Neural cell (in vitro differentiated cells): Measurements from ENCODE around the gene MYBPC3. TPM values are rescaled to one million over a fixed set of nuclear protein-coding genes. Genes with fewer than 3 reads are reported as not detected.
"Not testable (repeated sequence)": the region's sequence is repeated elsewhere in the genome, so short reads cannot be mapped to it uniquely, and the experiment has no call there.

ENCODE experiments used
- H2AFZ ChIP-seq: fragments of 200-600, 300-800 bp; sonication (generic), shearing (Covaris generic); 2 replicates; pipeline ENCODE4 v1.6.0; 2014; ENCODE audit warnings: low read depth, mild to moderate bottlenecking, antibody characterized with exemption, low read length, moderate library complexity
- H3F3A ChIP-seq: fragments of 200-600 bp; shearing (Covaris generic); 2 replicates; pipeline ENCODE4 v1.6.1; 2016; ENCODE audit warnings: mild to moderate bottlenecking, moderate library complexity, mixed read lengths, antibody characterized with exemption, low read length; ENCODE audit not compliant: insufficient read depth, poor library complexity, severe bottlenecking
- H3K27ac ChIP-seq: fragments of 200-600, 300-800 bp; sonication (generic), shearing (Covaris generic); 2 replicates; pipeline ENCODE4 v1.5.1; 2014; ENCODE audit warnings: mild to moderate bottlenecking, low read length, moderate library complexity
- H3K27me3 ChIP-seq: fragments of 300-800, 200-600 bp; sonication (generic), shearing (Covaris generic); 2 replicates; pipeline ENCODE4 v1.6.0; 2014; ENCODE audit warnings: mild to moderate bottlenecking, low read depth, low read length, moderate library complexity; ENCODE audit not compliant: insufficient read depth
- H3K36me3 ChIP-seq: fragments of 300-800, 200-600 bp; sonication (generic), shearing (Covaris generic); 2 replicates; pipeline ENCODE4 v1.5.1; 2014; ENCODE audit warnings: mild to moderate bottlenecking, antibody characterized with exemption, low read length, moderate library complexity; ENCODE audit not compliant: insufficient read depth
- H3K4me2 ChIP-seq: fragments of 300-800, 200-600 bp; sonication (generic), shearing (Covaris generic); 2 replicates; pipeline ENCODE4 v1.6.0; 2014; ENCODE audit warnings: mild to moderate bottlenecking, low read length
- H3K4me3 ChIP-seq: fragments of 300-800, 200-600 bp; sonication (generic), shearing (Covaris generic); 2 replicates; pipeline ENCODE4 v1.5.1; 2014; ENCODE audit warnings: mild to moderate bottlenecking, low read length, moderate library complexity
- H3K79me2 ChIP-seq: fragments of 200-600 bp; shearing (Covaris generic); replicated peaks from 2 replicates; pipeline ENCODE4 v1.6.0; 2014; ENCODE audit warnings: mild to moderate bottlenecking, low read length, moderate library complexity; ENCODE audit not compliant: insufficient read depth
- H3K9ac ChIP-seq: fragments of 300-800, 200-600 bp; sonication (generic), shearing (Covaris generic); 2 replicates; pipeline ENCODE4 v1.6.1; 2016; ENCODE audit warnings: mild to moderate bottlenecking, low read length, mixed read lengths
- H3K9me2 ChIP-seq: fragments of 200-600 bp; shearing (Covaris generic); 2 replicates; pipeline ENCODE4 v1.6.1; 2016; ENCODE audit warnings: mild to moderate bottlenecking, low read length, mixed read lengths; ENCODE audit not compliant: insufficient read depth
- H3K9me3 ChIP-seq: fragments of 200-600, 300-800 bp; sonication (generic), shearing (Covaris generic); 2 replicates; pipeline ENCODE4 v1.6.1; 2016; ENCODE audit warnings: mild to moderate bottlenecking, mixed run types, low read length, moderate library complexity, mixed read lengths
- H4K20me1 ChIP-seq: fragments of 200-600 bp; shearing (Covaris generic); 2 replicates; pipeline ENCODE4 v1.6.1; 2016; ENCODE audit warnings: mild to moderate bottlenecking, mixed run types; ENCODE audit not compliant: insufficient read depth
- EP300 ChIP-seq: fragments of 450-650 bp; conservative IDR thresholded peaks from 2 replicates; pipeline ENCODE4 v1.6.1; 2014; ENCODE audit warnings: antibody characterized with exemption, mild to moderate bottlenecking, moderate library complexity; ENCODE audit not compliant: poor library complexity, severe bottlenecking
- EZH2 ChIP-seq: fragments of 200-600, 300-800 bp; shearing (Covaris generic), sonication (generic); IDR thresholded peaks from 2 replicates; pipeline ENCODE4 v1.6.1; 2014; ENCODE audit warnings: antibody characterized with exemption, low read length, borderline replicate concordance, mild to moderate bottlenecking; ENCODE audit not compliant: insufficient read depth, poor library complexity, severe bottlenecking
- MXI1 ChIP-seq: fragments of 450-650 bp; conservative IDR thresholded peaks from 2 replicates; pipeline ENCODE4 v1.6.1; 2014; ENCODE audit warnings: antibody characterized with exemption, mild to moderate bottlenecking; ENCODE audit not compliant: poor library complexity, severe bottlenecking
- RAD21 ChIP-seq: fragments of 450-650 bp; conservative IDR thresholded peaks from 2 replicates; pipeline ENCODE4 v1.6.1; 2014; ENCODE audit warnings: antibody characterized with exemption, mild to moderate bottlenecking, moderate library complexity
- TAF1 ChIP-seq: IDR thresholded peaks from 2 replicates; pipeline ENCODE4 v1.6.1; 2012; ENCODE audit warnings: low read depth
- polyA plus RNA-seq: library from polyadenylated mRNA; depleted of rRNA; stranded (reverse); fragments of >200 nt; gene quantifications from 2 replicates; pipeline ENCODE4 v1.2.3, GENCODE V29; 2014
- TF ChIP-seq, protein P1 (sequence below): IDR thresholded peaks from 2 replicates; pipeline ENCODE4 v1.6.1; 2012; ENCODE audit warnings: borderline replicate concordance
- TF ChIP-seq, protein P2 (sequence below): fragments of 450-650 bp; IDR thresholded peaks from 2 replicates; pipeline ENCODE4 v1.5.1; 2014; ENCODE audit warnings: antibody characterized with exemption, mild to moderate bottlenecking, moderate library complexity; ENCODE audit not compliant: poor library complexity, severe bottlenecking

Gene MYBPC3
- polyA plus RNA-seq, 1 donor from 2014 or later = not detected

DNA sequence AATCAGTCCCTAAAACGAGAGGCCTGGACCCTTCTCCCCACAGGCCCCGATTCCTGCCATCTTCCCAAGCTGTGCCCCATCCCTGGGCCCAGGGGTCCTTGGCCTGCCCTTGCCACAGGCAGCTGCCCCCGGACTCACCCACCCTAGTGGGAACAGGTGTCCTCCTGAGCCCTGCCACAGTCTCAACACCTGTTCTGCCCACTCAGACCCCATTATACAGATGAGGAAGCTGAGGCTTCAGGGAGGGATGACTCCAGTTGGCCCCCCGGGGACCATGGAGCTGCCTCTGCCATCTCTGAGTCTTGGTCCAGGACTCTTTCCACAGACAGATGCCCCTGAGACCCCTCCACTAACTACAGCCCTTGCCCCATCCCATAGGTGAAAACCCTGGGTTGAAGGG, 15.9 kb downstream of the MYBPC3 start:
- Histone ChIP-seq H4K20me1 (no peaks in the 10 kb centered on the region), H3K4me3 (no peak overlapping the region), H3K27ac (no peak overlapping the region), H3K36me3 (no peaks in the 10 kb centered on the region), H3K9me3 (no peaks in the 10 kb centered on the region), H3K79me2 (no peaks in the 10 kb centered on the region), H3K9me2 (no peaks in the 10 kb centered on the region), H3K27me3 (no peaks in the 10 kb centered on the region), H3F3A (no peaks in the 10 kb centered on the region), H3K9ac (no peak overlapping the region), H3K4me2 (no peak overlapping the region), H2AFZ (no peak overlapping the region)
- TF ChIP-seq TAF1 (no peak), RAD21 (no peak), EZH2 (no peak), EP300 (no peak)
- TF ChIP-seq, protein P1, sequence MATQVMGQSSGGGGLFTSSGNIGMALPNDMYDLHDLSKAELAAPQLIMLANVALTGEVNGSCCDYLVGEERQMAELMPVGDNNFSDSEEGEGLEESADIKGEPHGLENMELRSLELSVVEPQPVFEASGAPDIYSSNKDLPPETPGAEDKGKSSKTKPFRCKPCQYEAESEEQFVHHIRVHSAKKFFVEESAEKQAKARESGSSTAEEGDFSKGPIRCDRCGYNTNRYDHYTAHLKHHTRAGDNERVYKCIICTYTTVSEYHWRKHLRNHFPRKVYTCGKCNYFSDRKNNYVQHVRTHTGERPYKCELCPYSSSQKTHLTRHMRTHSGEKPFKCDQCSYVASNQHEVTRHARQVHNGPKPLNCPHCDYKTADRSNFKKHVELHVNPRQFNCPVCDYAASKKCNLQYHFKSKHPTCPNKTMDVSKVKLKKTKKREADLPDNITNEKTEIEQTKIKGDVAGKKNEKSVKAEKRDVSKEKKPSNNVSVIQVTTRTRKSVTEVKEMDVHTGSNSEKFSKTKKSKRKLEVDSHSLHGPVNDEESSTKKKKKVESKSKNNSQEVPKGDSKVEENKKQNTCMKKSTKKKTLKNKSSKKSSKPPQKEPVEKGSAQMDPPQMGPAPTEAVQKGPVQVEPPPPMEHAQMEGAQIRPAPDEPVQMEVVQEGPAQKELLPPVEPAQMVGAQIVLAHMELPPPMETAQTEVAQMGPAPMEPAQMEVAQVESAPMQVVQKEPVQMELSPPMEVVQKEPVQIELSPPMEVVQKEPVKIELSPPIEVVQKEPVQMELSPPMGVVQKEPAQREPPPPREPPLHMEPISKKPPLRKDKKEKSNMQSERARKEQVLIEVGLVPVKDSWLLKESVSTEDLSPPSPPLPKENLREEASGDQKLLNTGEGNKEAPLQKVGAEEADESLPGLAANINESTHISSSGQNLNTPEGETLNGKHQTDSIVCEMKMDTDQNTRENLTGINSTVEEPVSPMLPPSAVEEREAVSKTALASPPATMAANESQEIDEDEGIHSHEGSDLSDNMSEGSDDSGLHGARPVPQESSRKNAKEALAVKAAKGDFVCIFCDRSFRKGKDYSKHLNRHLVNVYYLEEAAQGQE = no peak

DNA sequence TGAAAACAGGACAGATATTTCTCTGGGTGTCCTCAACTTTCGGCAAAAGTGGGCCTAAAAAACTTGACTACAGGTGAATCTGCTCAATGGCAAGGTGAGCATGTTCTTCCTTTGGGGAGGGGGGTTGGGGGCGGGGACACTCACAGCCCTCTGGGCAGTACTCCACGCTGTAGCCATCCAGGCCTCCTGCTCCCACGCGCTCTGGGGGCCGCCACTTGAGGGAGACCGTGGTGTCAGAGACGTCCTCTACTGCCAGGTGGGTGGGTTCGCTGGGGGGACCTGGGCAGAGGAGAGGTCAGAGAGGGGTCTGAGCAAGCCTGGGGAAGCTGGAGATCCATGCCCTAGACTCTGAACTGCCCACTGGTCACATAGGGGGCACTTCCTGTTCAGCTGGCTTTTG, 16.8 kb downstream of the MYBPC3 start:
- Histone ChIP-seq H2AFZ (no peak overlapping the region), H3K36me3 (no peaks in the 10 kb centered on the region)

DNA sequence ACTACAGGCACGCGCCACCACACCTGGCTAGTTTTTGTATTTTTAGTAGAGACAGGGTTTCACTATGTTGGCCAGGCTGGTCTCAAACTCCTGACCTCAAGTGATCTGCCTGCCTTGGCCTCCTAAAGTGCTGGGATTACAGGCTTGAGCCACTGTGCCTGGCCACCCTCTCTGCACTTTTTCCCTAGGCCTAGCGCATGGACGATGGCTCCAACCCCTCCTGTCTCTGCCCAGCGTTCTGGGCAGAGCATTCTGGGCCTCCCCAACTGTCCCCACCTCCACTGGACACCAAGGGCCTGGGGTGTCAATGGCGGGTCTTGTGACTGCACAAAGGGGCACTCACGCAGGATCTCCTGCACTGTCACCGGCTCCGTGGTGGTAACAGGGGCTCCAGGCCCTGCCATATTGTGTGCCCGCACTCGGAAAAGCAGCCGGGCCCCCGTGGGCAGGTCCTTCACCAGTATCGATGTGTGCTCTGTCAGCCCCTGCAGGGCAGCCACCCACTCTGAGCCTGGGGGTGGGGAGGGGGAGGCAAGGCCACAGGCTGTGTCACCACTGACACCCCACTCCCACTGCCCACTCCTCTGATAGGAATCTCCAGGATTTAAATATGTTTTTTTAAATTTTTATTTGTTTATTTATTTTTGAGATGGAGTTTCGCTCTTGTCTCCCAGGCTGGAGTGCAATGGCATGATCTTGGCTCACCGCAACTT, 17.6 kb downstream of the MYBPC3 start:
- not testable (repeated sequence) for H3K79me2 ChIP-seq, H3K27ac ChIP-seq, H3K9me3 ChIP-seq, H3K9ac ChIP-seq, H3K9me2 ChIP-seq, H3K4me3 ChIP-seq, H2AFZ ChIP-seq, H3K36me3 ChIP-seq, H3K27me3 ChIP-seq, H3F3A ChIP-seq, H4K20me1 ChIP-seq, H3K4me2 ChIP-seq

More for the DNA sequence above, 16.8 kb downstream of the MYBPC3 start:
- H3K27me3 ChIP-seq = no peaks in the 10 kb centered on the region
- H3K4me3 ChIP-seq = no peak overlapping the region
- H3F3A ChIP-seq = no peaks in the 10 kb centered on the region
- H4K20me1 ChIP-seq = no peaks in the 10 kb centered on the region
- H3K9ac ChIP-seq = no peak overlapping the region
- H3K9me2 ChIP-seq = no peaks in the 10 kb centered on the region
- no peak overlapping the region for H3K4me2 ChIP-seq
- TF ChIP-seq MXI1 (no peak), RAD21 (no peak), EP300 (no peak), TAF1 (no peak)
- TF ChIP-seq, protein P2, sequence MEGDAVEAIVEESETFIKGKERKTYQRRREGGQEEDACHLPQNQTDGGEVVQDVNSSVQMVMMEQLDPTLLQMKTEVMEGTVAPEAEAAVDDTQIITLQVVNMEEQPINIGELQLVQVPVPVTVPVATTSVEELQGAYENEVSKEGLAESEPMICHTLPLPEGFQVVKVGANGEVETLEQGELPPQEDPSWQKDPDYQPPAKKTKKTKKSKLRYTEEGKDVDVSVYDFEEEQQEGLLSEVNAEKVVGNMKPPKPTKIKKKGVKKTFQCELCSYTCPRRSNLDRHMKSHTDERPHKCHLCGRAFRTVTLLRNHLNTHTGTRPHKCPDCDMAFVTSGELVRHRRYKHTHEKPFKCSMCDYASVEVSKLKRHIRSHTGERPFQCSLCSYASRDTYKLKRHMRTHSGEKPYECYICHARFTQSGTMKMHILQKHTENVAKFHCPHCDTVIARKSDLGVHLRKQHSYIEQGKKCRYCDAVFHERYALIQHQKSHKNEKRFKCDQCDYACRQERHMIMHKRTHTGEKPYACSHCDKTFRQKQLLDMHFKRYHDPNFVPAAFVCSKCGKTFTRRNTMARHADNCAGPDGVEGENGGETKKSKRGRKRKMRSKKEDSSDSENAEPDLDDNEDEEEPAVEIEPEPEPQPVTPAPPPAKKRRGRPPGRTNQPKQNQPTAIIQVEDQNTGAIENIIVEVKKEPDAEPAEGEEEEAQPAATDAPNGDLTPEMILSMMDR = no peak
- no peak overlapping the region for H3K27ac ChIP-seq
- no peaks in the 10 kb centered on the region for H3K9me3 ChIP-seq
- no peaks in the 10 kb centered on the region for H3K79me2 ChIP-seq
